Measurements from ENCODE around the gene AXIN1.

DNA sequence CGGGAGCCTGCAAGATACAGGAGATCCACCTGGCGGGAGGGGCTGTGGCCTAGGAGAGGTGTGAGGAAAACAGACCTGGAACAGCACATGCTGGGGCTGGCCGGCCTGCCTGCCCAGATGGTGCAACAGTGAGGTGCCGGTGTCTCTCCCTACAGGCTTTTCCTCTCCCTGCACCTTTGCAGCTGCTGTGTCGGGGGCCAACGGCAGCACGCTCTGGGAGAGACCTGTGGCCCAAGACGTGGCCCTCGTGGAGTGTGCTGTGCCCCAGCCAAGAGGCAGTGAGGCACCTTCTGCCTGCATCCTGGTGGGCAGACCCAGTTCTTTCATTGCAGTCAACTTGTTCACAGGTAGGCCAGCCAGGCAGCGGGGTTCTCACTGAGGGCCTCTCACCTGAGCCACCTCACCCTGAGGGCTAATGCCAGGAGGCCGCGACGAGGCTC is 92.7 kb downstream of the AXIN1 start:
- TF ChIP-seq, protein P1, sequence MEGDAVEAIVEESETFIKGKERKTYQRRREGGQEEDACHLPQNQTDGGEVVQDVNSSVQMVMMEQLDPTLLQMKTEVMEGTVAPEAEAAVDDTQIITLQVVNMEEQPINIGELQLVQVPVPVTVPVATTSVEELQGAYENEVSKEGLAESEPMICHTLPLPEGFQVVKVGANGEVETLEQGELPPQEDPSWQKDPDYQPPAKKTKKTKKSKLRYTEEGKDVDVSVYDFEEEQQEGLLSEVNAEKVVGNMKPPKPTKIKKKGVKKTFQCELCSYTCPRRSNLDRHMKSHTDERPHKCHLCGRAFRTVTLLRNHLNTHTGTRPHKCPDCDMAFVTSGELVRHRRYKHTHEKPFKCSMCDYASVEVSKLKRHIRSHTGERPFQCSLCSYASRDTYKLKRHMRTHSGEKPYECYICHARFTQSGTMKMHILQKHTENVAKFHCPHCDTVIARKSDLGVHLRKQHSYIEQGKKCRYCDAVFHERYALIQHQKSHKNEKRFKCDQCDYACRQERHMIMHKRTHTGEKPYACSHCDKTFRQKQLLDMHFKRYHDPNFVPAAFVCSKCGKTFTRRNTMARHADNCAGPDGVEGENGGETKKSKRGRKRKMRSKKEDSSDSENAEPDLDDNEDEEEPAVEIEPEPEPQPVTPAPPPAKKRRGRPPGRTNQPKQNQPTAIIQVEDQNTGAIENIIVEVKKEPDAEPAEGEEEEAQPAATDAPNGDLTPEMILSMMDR (IDR thresholded peaks at IDR 0.05) = no peak
- no peak for TF ChIP-seq POLR2AphosphoS5 (IDR thresholded peaks at IDR 0.05; ENCODE audit: low read depth, low read length)
- TF ChIP-seq, protein P2, sequence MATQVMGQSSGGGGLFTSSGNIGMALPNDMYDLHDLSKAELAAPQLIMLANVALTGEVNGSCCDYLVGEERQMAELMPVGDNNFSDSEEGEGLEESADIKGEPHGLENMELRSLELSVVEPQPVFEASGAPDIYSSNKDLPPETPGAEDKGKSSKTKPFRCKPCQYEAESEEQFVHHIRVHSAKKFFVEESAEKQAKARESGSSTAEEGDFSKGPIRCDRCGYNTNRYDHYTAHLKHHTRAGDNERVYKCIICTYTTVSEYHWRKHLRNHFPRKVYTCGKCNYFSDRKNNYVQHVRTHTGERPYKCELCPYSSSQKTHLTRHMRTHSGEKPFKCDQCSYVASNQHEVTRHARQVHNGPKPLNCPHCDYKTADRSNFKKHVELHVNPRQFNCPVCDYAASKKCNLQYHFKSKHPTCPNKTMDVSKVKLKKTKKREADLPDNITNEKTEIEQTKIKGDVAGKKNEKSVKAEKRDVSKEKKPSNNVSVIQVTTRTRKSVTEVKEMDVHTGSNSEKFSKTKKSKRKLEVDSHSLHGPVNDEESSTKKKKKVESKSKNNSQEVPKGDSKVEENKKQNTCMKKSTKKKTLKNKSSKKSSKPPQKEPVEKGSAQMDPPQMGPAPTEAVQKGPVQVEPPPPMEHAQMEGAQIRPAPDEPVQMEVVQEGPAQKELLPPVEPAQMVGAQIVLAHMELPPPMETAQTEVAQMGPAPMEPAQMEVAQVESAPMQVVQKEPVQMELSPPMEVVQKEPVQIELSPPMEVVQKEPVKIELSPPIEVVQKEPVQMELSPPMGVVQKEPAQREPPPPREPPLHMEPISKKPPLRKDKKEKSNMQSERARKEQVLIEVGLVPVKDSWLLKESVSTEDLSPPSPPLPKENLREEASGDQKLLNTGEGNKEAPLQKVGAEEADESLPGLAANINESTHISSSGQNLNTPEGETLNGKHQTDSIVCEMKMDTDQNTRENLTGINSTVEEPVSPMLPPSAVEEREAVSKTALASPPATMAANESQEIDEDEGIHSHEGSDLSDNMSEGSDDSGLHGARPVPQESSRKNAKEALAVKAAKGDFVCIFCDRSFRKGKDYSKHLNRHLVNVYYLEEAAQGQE (IDR thresholded peaks at IDR 0.05; ENCODE audit: insufficient read depth in 1 of 2, low read depth in 2 of 2, low read length in 1 of 2) = no peak
